Adipocyte (in vitro differentiated cells): Measurements from ENCODE around the gene C10orf67.
"Not testable (repeated sequence)": the region's sequence is repeated elsewhere in the genome, so short reads cannot be mapped to it uniquely, and the experiment has no call there.

Experiments used
- DNase-seq: peaks from one replicate; pipeline ENCODE4 v3.0.0-alpha.2; 2015; ENCODE audit warnings: low read depth
- H3K27me3 ChIP-seq: replicated peaks from 2 replicates; pipeline ENCODE4 v1.7.0; 2013; ENCODE audit warnings: mild to moderate bottlenecking, low read length, moderate library complexity; ENCODE audit not compliant: control insufficient read depth, insufficient read depth
- H3K36me3 ChIP-seq: 2 replicates; pipeline ENCODE4 v1.7.0; 2013; ENCODE audit warnings: low read length, mild to moderate bottlenecking, moderate library complexity; ENCODE audit not compliant: control insufficient read depth, insufficient read depth, severe bottlenecking
- H3K4me1 ChIP-seq: 2 replicates; pipeline ENCODE4 v1.7.0; 2013; ENCODE audit warnings: mild to moderate bottlenecking, low read length, moderate library complexity; ENCODE audit not compliant: control insufficient read depth, insufficient read depth
- H3K4me3 ChIP-seq: 2 replicates; pipeline ENCODE4 v1.7.0; 2013; ENCODE audit warnings: mild to moderate bottlenecking, low read length, moderate library complexity
- H3K9ac ChIP-seq: 2 replicates; pipeline ENCODE4 v1.7.0; 2013; ENCODE audit warnings: mild to moderate bottlenecking, low read length, moderate library complexity
- H3K9me3 ChIP-seq: 2 replicates; pipeline ENCODE4 v1.7.0; 2013; ENCODE audit warnings: mild to moderate bottlenecking, low read length, moderate library complexity; ENCODE audit not compliant: control insufficient read depth

Gene C10orf67

DNA sequence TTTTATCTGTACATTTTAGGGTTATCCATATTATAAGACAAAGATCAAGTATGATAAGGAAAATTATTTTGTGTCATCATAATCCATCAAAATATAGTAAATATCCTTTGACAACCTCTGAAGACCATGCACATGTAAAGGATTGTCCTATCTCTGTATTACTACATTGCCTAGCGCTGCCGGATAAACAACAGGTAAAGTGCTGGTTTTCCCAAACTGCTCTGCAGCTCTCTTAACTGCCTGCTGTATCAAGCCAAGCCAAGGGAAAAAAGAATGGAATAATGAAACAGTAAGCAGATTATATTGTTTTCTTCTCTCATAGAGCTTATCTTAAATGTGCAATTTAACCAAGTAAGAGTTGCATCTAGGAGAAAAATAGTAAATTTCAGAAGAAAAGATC, 81.7 kb downstream of the C10orf67 start:
- H3K27me3 ChIP-seq: peaks cover 14% of the 10 kb centered on the region
- H3K9ac ChIP-seq: no peak overlapping the region
- no peaks in the 10 kb centered on the region for H3K9me3 ChIP-seq
- H3K4me1 ChIP-seq: no peaks in the 10 kb centered on the region
- no peak overlapping the region for H3K4me3 ChIP-seq
- DNase-seq: no peak
- H3K36me3 ChIP-seq: no peaks in the 10 kb centered on the region

GRCh38 chr10:23258516-23258915, 86.1 kb downstream of the C10orf67 start:
- H3K4me1 ChIP-seq: no peaks in the 10 kb centered on the region
- H3K9ac ChIP-seq: no peak overlapping the region
- no peaks in the 10 kb centered on the region for H3K36me3 ChIP-seq
- no peaks in the 10 kb centered on the region for H3K9me3 ChIP-seq
- DNase-seq: no peak
- no peak overlapping the region for H3K4me3 ChIP-seq
- peaks cover 10% of the 10 kb centered on the region for H3K27me3 ChIP-seq

GRCh38 chr10:23253780-23254179, 90.8 kb downstream of the C10orf67 start:
- H3K4me1 ChIP-seq: no peaks in the 10 kb centered on the region
- H3K9me3 ChIP-seq: no peaks in the 10 kb centered on the region
- H3K9ac ChIP-seq: no peak overlapping the region
- H3K4me3 ChIP-seq: no peak overlapping the region
- H3K27me3 ChIP-seq: no peaks in the 10 kb centered on the region
- DNase-seq: no peak
- no peaks in the 10 kb centered on the region for H3K36me3 ChIP-seq

- not testable (repeated sequence) for H3K9me3 ChIP-seq, H3K9ac ChIP-seq, H3K36me3 ChIP-seq, H3K27me3 ChIP-seq, DNase-seq, H3K4me3 ChIP-seq, H3K4me1 ChIP-seq
Measured at GRCh38 chr10:23252859-23253258, 91.7 kb downstream of the C10orf67 start.

GRCh38 chr10:23241779-23242178, 102.8 kb downstream of the C10orf67 start:
- not testable (repeated sequence) for H3K4me1 ChIP-seq, H3K27me3 ChIP-seq, H3K9ac ChIP-seq, H3K4me3 ChIP-seq, H3K36me3 ChIP-seq, DNase-seq
- peaks cover 29% of the 10 kb centered on the region for H3K9me3 ChIP-seq

- no peaks in the 10 kb centered on the region for H3K36me3 ChIP-seq
- no peak overlapping the region for H3K4me3 ChIP-seq
- H3K4me1 ChIP-seq: no peaks in the 10 kb centered on the region
- H3K27me3 ChIP-seq: no peaks in the 10 kb centered on the region
- DNase-seq: no peak
- H3K9ac ChIP-seq: no peak overlapping the region
- peaks cover 13% of the 10 kb centered on the region for H3K9me3 ChIP-seq
Measured at GRCh38 chr10:23238015-23238414, 106.6 kb downstream of the C10orf67 start.

- Histone ChIP-seq H3K4me1 (no peaks in the 10 kb centered on the region), H3K36me3 (no peaks in the 10 kb centered on the region), H3K9ac (no peak overlapping the region), H3K27me3 (no peaks in the 10 kb centered on the region), H3K4me3 (no peak overlapping the region), H3K9me3 (no peaks in the 10 kb centered on the region)
- DNase-seq: no peak
Measured at GRCh38 chr10:23230582-23230981, 114.0 kb downstream of the C10orf67 start.

GRCh38 chr10:23217471-23217870, 127.1 kb downstream of the C10orf67 start:
- Histone ChIP-seq H3K27me3 (peaks cover 4% of the 10 kb centered on the region), H3K9ac (no peak overlapping the region), H3K9me3 (peaks cover 3% of the 10 kb centered on the region), H3K4me1 (no peaks in the 10 kb centered on the region), H3K4me3 (no peak overlapping the region), H3K36me3 (no peaks in the 10 kb centered on the region)
- DNase-seq: no peak

GRCh38 chr10:23205972-23206642, 138.5 kb downstream of the C10orf67 start:
- Histone ChIP-seq H3K9me3 (no peaks in the 10 kb centered on the region), H3K4me3 (no peak overlapping the region), H3K27me3 (peaks cover 50% of the 10 kb centered on the region), H3K9ac (no peak overlapping the region), H3K36me3 (no peaks in the 10 kb centered on the region), H3K4me1 (no peaks in the 10 kb centered on the region)
- DNase-seq: no peak

GRCh38 chr10:23204773-23205172, 139.8 kb downstream of the C10orf67 start:
- peaks cover 62% of the 10 kb centered on the region for H3K27me3 ChIP-seq
- H3K9ac ChIP-seq: no peak overlapping the region
- H3K9me3 ChIP-seq: no peaks in the 10 kb centered on the region
- no peaks in the 10 kb centered on the region for H3K4me1 ChIP-seq
- H3K4me3 ChIP-seq: no peak overlapping the region
- DNase-seq: no peak
- no peaks in the 10 kb centered on the region for H3K36me3 ChIP-seq

DNA sequence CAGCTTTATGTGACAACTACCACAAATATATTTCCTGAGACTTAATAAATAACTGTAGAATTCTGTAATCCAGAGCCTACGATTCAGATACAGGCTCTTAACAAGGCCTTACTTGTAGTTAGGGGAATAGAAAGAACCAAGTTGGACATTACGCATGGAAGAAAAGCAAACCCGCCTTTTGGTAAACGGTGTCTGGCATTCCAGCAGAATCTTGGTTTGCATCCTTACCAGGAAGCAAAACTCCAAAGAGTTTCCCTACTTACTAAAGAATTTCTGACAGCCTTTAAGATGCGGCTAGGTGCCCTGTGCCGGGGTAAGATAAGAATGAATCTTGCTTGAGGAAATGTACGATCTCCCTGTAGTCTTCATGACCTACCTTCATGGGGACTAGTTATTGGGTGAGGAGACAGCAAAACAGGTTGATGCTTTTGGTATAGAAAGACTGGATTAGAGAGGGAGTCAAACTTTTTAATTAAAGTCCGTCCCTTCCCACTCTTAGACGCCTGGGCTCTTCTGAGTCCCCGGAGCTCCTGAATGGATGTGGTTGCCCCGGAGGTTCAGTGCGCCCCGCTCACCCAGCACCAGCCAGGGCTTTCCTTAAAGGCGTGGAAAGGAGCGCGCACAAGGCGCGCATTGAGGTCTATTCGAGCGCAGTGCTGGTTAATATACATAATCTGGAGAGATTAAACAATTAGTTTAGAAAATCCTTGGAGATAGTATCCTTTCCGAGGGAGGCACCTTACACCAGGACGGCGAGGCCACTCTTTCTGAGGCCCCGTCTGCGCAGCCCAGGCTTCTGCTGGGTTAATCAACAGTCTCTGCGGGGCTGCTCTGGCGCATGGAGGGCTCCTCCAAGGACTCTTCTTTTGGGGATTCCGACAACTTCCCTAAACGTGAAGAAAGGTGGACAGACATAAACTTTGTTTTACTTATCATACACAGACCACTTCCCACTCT, 140.9 kb downstream of the C10orf67 start:
- no peak for DNase-seq
- Histone ChIP-seq H3K9me3 (no peaks in the 10 kb centered on the region), H3K36me3 (no peaks in the 10 kb centered on the region), H3K4me3 (no peak overlapping the region), H3K9ac (no peak overlapping the region), H3K4me1 (no peaks in the 10 kb centered on the region), H3K27me3 (peaks cover 61% of the 10 kb centered on the region)
